ENCODE measurements around the gene BBC3.

GRCh38 chr19:47190167-47190727, 40.8 kb downstream of the BBC3 start:
- TF ChIP-seq EZH2 (IDR thresholded peaks at IDR 0.05; ENCODE audit: insufficient read depth, poor library complexity, severe bottlenecking) (no peak), EZH2phosphoT487 (IDR thresholded peaks at IDR 0.05; ENCODE audit: insufficient read depth, low read depth) (no peak)

Measured in GM23248 (cell line).